GM12873 (cell line): Measurements from ENCODE around the gene RABL6.

Experiments
- CTCF ChIP-seq: IDR thresholded peaks from 2 replicates; pipeline ENCODE4 v1.5.1; 2012; ENCODE audit warnings: low read depth, mild to moderate bottlenecking, moderate library complexity, low read length, control low read depth; ENCODE audit not compliant: insufficient read depth; ENCODE audit errors: missing control alignments

Gene RABL6

DNA sequence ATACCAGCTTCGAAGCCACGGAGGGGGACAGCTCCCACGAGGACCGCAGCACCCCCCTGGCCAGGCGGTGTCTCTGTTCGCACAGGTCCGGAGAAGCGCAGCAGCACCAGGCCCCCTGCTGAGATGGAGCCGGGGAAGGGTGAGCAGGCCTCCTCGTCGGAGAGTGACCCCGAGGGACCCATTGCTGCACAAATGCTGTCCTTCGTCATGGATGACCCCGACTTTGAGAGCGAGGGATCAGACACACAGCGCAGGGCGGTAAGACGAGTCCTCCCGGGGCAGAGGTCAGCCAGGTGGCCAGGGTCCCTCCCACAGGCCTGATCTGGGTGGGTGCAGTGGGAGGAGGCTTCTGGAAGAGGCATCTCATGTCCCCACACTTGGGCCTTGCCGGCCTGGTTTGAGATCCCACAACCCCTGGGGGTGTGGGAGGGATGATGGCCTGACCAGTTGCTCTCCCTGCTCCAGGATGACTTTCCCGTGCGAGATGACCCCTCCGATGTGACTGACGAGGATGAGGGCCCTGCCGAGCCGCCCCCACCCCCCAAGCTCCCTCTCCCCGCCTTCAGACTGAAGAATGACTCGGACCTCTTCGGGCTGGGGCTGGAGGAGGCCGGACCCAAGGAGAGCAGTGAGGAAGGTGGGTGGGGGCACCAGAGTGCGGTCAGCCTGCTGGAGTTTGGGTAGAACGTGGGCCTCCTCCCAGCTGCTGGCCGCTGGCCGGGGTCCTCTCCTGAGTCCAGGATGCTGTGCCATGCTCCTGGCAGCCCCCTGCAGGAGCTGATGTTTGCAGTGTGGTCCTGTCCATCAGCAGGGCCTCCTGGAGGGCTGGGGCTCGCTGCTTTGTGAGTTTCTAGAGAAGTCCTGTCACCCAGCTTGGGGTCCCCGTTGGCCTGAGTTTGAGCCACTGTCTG lies 31.7 kb downstream of the RABL6 start:
- TF ChIP-seq CTCF: no peak

GRCh38 chr9:136840140-136840876 lies 32.6 kb downstream of the RABL6 start:
- no peak for TF ChIP-seq CTCF

DNA sequence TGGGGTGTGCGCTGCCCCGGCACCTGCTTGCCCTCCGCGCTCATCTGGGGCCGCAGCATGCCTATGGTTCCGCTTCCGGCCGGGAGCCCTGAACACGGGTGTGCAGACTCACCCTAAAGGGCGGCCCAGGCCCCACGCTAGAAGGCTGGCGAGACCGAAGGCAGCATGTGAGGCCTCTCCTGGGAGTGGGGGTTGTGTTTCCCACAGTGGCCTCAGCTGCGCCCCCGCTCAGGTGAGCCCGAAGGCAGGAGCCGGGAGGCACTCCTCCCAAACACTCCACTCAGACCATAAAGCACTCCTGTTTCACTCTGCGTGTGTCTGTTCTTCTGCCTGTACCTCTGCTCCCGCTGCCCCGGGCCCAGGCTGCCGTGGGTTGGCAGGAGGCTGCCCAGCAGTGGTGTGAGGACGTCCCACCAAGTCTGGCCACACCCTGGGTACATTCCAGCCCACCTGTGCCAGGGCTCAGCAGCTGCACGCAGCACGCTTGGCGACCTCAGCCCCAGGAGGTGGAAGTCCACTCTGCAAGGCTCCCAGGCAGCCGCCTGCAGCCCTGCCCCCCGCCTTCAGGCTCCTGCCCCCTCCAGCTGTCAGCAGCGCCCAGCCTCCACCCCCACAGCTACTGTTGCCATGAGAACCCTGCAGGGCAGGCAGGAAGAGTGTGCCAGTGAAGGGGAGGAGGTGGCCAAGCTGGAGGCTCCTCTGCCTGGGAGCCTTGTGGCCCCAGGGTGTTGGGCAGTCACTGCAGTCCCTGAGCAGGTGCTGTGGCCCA lies 33.3 kb downstream of the RABL6 start:
- no peak for TF ChIP-seq CTCF

DNA sequence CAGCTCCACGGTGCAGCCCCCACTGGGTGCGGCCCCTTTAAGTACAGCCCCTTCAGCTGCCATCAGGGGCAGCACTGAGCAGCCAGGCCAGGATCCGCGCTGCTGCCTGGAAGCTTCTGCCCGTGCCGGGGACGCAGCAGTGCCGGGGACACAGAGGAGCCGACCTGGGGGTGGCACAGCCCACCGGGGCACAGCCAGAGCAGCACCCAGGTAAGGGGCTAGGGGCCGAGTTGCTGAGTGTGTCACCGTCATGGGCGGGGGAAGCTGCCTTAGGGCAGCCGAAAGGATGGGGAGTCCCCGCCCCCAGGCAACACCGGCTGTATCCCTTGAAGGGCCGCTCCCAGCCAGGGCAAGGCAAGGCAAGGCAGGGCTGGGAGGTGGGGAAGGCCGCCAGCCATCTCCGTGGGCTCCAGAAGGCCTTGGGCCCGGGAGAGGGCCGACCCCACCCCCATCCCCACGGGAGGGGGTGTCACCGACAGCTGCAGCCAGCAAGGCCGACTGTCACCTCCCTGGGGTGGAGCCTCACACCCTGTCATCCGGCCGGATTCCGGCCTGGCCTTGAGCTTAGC lies 34.7 kb downstream of the RABL6 start, which contains the start of gene AJM1:
AJM1 (plus strand) TSS at position 99 of the 569 bp plus-strand sequence. CDS start 1,937 bp downstream, outside the sequence.
- TF ChIP-seq CTCF: peak; percentile 88

DNA sequence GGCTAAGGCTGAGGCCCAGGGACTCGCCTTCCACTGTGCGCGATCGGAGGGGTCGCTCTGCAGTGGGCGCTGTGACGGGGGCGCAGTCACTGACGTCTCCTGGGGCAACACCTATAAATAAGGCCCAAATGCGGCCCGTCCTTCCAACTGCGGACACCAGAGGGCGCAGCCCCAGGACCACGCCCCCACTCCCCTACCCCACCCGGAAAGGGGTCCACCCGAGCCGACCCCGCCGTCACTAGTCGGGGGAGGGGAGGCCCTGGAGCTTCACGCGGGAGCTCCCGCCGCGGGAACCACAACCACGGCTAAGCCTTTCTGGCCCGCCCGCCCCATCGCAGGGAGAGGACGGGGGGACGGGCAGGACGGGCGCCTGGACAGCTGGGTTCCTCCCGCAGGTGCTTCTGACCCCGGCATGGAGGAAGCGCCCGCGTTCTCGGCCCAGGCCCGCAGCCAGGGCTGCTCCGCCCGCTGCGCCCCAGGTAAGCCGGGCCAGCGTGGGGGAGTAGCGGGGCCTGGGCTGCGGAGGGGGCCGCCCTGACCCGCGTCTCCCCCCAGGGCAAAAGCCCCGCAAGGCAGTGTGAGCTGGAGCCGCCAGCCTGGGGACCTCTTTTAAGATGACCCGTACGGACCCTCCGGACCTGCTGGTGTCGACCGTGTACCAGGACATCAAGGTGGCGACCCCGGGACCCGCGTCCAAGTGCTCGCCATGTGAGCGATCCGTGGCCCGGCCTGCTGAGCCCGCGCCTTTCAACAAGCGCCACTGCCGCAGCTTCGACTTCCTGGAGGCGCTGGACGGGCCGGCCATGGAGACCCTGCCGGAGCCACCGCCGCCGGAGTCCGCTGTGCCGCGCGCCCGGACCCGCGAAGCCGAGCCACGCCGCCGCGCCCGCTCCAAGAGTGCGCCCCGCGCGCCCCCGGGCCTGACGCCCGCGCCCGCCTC lies 36.3 kb downstream of the RABL6 start:
- TF ChIP-seq CTCF: peak; percentile 49

- TF ChIP-seq CTCF: no peak
Measured at GRCh38 chr9:136844761-136845464, 37.2 kb downstream of the RABL6 start.
